GM21390 (cell line): ENCODE results near the gene PHOX2A.

Experiments used
- ATAC-seq: cut with Tn5 transposase; IDR thresholded peaks from one replicate; pipeline ENCODE4 v1.9.1; 2021; ENCODE audit not compliant: unreplicated experiment

Gene PHOX2A

DNA sequence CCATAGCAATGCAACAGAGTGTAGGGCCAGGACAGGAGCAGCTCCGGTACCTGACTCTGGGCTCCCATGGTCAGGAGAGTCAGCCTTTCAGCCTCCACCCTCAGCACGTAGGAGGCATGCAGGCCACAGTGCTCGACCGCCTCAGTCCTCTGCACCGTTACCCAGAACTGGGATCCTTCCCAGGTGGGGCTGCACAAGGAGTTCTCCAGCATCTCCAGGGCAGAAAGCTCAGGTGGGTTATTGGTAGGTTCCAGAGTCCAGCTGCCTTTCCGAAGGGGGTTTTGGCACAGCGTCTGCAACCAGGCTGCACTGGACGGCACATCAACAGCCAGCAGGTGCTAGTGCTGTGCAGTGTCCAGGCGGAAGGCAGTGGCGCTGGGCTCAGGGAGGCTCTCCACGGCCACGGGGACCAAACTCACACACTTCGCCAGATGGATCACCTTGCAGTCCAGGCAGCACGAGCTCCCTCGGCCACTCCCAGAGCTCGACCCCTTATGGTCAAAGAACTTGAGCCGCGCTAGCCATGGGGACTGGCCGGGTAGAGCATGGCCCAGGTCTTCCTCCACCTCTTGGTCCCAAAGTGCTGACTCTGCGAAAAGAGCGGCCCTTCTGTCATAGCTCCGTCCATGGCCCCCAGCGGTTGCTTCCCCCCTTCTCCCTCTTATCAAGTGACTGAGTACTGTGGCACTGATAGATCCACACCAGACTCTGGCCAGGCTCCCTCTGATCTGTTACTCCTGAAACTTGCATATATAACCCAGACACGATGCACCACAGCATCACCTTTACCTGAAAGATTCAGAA is 6.9 kb upstream of the PHOX2A start:
- ATAC-seq, result no peak

DNA sequence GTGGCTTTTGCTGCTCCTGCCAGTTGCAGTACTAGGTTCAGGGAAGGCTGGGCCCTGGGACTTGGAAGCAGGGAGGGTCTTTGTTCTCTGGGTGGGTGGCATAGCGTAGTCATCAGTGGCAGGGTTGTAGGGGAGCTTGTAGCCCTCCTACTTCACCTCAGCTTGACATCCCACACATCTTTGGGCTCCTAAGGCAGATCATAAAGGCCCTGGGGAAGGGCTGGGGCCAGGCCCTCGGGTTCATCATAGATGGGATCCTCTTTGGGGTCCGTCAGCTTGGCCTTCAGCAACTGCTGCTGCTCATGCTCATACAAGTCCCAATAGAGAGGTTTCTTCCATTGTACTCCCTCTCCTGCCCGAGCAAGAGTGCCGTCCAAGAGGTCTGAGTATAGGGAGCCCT is 6.0 kb upstream of the PHOX2A start:
- ATAC-seq, result no peak

- no peak for ATAC-seq
Measured at GRCh38 chr11:72247584-72247983, 3.6 kb upstream of the PHOX2A start.

DNA sequence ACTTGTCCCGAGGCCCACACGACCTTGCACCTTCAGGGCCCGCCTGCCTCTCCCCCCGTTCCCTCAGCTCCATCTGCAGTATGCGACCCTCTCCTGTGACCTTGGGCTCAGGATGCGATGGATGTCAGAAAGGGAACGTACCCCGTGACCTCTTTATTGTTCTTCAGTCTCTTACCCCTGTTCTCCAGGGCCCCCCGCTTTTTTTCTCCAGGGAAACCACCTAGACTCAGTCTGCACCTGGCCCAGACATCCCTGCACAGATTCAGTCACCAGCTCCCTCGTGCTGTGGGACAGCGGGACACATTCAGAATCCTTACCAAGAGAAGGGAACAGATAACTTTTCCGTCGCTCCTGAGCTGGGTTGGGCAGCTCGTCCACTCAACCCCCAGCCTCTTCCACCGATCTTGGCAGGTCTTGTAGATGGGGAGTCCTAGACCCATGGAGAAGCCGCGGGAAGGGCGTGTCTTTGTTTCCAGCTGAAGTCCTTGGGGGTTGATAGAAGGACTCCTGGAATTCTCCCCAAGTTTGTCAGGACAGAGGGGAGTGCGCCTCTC is 1.4 kb upstream of the PHOX2A start:
- ATAC-seq, result no peak

DNA sequence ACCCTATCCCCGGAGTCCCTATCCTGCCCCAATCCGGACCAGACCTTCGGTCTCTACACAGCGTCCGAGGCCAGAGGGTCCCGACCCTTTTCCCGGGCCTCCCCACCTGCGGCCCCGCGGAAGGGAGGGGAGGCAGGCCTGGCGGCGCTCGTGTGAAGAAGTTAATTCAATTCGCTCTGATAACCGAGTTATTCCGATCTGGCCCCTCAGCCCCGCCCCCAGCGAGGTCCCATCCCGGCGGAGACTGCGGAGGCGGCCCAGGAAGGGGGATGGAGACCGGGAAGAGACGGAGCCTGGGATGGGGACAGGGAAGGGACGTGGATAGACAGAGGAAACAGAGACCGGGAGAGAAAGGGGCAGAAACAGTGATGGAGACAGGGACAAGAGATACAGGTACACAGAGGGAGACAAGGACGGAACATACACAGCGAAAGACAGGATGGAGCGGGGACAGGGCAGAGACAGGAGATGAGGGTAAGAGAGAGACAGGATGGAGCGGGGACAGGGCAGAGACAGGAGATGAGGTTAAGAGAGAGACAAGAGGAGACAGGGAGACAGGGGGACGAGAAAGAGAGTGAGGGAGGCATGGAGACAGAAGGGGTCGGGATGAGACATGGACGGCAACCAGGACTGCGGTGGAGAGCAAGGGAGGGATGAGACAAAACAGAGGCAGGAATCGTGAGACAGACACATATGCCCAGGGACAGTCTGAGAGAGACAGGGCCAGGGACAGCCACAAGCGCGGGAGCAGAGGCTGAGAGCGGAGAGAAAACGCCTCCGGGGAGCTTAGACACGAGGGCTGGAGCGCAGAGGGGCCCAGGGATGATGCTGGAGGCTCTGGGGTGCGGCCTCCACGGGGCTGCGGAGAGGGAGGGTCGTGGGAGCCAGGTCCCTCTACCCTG is 636 bp upstream of the PHOX2A start:
- ATAC-seq, result no peak

- ATAC-seq, result no peak
Measured at GRCh38 chr11:72243173-72244059, 560 bp downstream of the PHOX2A start.

DNA sequence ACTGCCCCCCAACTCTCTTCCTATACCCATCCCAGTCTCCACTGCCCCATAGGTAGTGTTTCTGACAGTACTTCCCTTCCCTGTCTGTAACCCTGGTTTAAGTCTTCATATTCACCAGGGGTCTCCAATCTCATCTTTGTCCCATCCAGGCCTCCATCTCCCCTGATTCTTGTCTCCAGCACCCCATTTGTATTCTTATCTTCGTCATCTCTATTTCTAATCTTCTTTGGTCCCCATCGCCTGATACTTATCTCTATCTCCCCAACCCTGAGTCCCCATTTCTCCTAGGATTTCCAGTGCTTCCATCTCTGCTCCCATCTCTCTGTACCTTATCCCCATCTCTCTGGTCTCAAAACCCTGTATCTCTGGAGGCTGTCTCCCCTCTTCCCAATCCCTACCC is 1.8 kb downstream of the PHOX2A start:
- no peak for ATAC-seq

GRCh38 chr11:72241291-72241781 is 2.6 kb downstream of the PHOX2A start:
- ATAC-seq, result no peak

DNA sequence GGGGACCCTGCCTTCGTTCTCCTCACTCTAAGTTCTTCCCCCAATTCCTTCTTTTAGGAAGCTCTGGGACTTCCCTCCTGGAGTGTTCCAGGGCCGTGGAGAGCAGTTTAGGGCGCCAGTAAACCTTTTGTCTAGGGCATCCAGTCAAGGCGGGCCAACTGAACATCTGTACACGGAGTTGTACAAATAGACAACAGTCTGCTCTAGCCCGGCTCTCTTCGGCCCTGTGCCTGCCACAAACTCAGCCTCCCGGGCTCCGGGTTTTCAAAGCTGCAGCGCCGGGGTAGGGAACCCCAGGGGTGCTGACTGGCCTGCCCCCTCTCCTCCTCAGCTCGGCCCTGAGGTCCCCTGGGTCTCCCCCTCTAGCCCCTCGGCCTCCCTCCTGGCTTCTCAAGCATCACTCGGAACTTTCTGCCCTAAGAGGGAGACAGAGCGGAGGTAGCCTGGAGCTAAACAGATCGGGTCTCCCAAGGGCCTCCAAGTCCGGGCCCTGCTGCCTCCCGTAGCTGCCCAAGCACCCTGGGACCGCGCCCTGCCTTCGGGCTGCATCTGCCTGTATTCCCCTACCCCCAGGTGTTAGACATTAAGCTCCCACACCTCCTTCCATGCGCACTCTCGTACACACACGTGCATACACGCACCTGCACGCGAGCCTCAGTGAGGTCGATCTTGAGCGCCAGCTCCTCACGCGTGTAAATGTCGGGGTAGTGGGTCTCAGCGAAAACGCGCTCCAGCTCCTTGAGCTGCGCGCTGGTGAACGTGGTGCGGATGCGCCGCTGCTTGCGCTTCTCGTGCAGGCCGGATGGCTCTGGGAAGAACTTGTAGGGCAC is 3.3 kb downstream of the PHOX2A start:
- ATAC-seq, result no peak

- ATAC-seq, result no peak
Measured at GRCh38 chr11:72239849-72240460, 4.0 kb downstream of the PHOX2A start.

DNA sequence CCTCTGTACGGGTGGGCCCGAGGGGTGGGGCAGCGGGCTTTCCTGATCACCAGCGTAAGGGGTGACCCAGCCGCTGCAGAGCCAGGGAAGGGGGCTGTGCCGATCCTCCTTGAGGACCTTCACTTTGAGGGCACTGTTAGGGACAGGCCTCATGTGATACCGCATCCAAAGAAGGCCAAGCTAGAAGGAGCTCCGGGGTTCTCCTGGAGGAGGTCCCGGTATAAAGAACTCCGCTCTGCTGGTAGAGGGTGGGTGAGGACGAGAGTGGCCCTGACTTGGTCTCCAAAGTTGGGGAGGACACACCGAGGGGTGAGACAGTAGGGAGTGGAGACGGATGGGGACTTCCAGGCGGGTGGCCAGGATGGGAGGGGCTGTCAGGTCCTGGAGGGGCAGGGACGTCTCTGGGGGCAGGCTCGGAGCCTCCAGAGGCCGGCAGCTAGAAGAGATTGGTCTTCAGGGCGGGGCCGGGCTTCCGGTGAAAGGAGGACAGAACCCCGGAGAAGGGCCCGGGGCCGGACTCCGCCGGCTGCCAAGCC is 4.6 kb downstream of the PHOX2A start:
- no peak for ATAC-seq

DNA sequence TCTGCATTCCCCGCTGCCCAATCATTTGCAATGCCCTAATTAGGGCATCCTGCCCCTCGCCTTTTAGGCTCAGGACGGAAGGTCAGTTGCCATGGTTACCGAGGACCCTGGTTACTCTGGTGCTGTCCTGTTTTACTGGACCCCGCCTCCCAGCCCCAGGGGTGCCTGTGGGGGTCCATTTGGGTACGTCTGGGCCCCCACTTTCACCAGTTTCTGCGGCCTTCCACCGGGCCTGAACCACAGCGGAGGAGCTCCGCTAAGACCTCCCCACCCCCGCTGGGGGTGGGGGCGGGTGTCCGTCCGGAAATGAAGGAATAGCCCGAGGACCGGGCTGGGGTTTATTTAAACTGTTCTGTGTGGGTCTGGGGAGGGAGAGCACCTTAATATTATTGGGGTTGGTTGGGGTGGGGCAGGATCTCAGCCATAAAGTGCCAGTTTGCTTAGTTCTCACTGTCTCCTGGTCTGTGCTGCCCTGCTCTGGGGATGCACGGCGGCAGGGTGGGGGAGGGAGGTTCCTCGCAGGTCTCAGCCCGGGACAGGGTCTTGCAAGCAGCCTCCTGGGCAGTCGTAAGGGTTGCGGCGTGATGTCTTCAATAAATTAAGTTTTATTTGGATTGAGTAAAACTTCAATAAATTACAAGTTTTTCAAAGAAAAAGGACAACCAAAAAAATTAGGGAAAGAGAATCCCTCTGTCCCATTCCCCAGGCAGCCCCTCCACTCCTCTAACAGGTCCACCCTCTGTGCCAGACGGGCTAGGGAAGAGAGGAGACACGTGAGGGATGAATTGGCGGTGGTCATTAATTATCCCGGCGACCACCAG is 5.3 kb downstream of the PHOX2A start:
- ATAC-seq, result no peak

DNA sequence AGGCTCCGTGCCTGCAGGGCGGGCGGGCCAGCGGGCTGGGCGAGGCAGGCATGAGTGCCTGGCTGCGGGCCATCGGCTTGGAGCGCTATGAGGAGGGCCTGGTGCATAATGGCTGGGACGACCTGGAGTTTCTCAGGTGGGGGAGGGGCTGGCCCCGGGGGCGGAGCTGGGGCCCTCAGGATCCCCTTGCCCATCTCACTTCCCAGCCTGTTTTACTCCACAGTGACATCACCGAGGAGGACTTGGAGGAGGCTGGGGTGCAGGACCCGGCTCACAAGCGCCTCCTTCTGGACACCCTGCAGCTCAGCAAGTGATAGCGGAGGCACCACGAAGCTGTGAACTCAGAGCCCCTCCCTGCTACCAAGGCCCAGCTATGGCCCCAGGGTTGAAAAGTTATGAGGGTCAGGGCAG is 5.9 kb downstream of the PHOX2A start:
- no peak for ATAC-seq

GRCh38 chr11:72237112-72237931 is 6.7 kb downstream of the PHOX2A start:
- no peak for ATAC-seq

GRCh38 chr11:72236774-72237111 is 7.2 kb downstream of the PHOX2A start:
- ATAC-seq, result no peak

DNA sequence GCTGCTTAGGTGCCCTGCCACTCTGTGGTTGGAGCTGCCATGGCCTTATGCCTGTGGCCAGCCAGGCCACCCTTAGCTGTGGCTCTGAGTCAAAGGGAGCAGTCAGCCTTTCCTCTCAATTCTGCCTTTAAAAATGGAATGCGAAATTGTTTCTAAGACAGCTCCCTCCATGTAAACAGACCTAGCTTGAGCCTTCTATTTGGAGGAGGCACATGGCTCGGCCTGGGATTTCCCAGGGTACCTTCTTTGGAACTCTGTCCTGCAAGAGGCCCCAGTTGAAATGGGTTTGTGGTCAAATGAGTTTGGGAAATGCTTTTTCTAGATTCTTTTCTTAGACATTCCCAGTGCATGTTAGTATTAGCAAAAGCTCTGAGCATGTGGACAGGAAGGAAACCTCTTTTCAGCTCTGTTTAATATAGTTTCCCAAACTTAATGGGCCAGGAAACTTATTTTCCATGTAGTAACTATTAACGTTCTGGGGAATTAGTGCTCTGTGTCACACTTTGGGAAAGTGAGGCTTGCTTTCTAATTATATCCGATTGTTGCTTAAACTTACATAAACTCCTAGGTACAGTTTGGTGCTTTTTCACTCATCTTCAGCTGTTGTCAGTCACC is 7.8 kb downstream of the PHOX2A start:
- ATAC-seq, result no peak
